ENCODE data around the gene DNAH17. TPM values are rescaled to one million over a fixed set of nuclear protein-coding genes. Genes with fewer than 3 reads are reported as not detected.

DNAH17 gene
- total RNA-seq, 2 experiments from 2014 or later, result 0.26 to 0.33 TPM

GRCh38 chr17:78374631-78375274 lies 202.4 kb downstream of the DNAH17 start:
- Mint-ChIP-seq H3K4me3 (no peak overlapping the region), H3K4me1 (peaks cover 11% of the 10 kb centered on the region), H3K9me3 (no peaks in the 10 kb centered on the region), H3K36me3 (peaks cover 6% of the 10 kb centered on the region), H3K27me3 (no peaks in the 10 kb centered on the region), H3K27ac (no peak overlapping the region)
- DNase-seq, result no peak

GRCh38 chr17:78374189-78374588 lies 203.0 kb downstream of the DNAH17 start:
- Mint-ChIP-seq H3K36me3 (peaks cover 4% of the 10 kb centered on the region), H3K4me1 (peaks cover 7% of the 10 kb centered on the region), H3K4me3 (no peak overlapping the region), H3K27me3 (no peaks in the 10 kb centered on the region), H3K27ac (no peak overlapping the region), H3K9me3 (no peaks in the 10 kb centered on the region)
- no peak for DNase-seq

Other genes with a start within 250 kb of the DNAH17 start
- 10 to 100 TPM; 16.6 to 17.9 TPM for gene SOCS3, start 217.3 kb downstream of the DNAH17 start, total RNA-seq
- gene PGS1, start 198.7 kb downstream of the DNAH17 start, total RNA-seq, result 10 to 100 TPM; 39.1 to 43.7 TPM
- 10 to 100 TPM; 88.9 to 89.6 TPM for gene CYTH1, start 204.9 kb upstream of the DNAH17 start, total RNA-seq